Endothelial cell of umbilical vein (primary cell): ENCODE results near the gene LPP. TPM values are rescaled to one million over a fixed set of nuclear protein-coding genes. Genes with fewer than 3 reads are reported as not detected.

Source experiments
- BruUV-seq: library from RNA; stranded (reverse); fragments of 400-500 nt; replicated peaks from 2 replicates; lab custom pipeline; 2021; lab: Mats Ljungman, UMichigan
- CTCF ChIA-PET: fragments of 300-600, 350-600 bp; sonication (Branson Sonifier 250); formaldehyde crosslinking; loops from one replicate; lab custom pipeline; 2021; ENCODE audit warnings: antibody characterized with exemption, inconsistent platforms; lab: Charles Lee
- POLR2A ChIA-PET: fragments of 300-600, 350-600 bp; sonication (Branson Sonifier 250); formaldehyde crosslinking; loops from one replicate; lab custom pipeline; 2021; ENCODE audit warnings: antibody characterized with exemption, inconsistent platforms; lab: Charles Lee
- DNase-seq: peaks from one replicate; pipeline ENCODE4 v3.0.0-alpha.2; 2011; ENCODE audit warnings: low read depth, low spot score
- FAIRE-seq: peaks from 2 replicates; lab custom pipeline; 2011; peaks lifted over from hg19 to GRCh38; lab: Jason Lieb, UNC
- H2AFZ ChIP-seq: 2 replicates; pipeline ENCODE4 v1.6.0; 2012; ENCODE audit warnings: low read depth, low read length, control low read depth, inconsistent platforms
- H3K27ac ChIP-seq: 2 replicates; pipeline ENCODE4 v1.5.1; 2011; ENCODE audit warnings: low read depth, mild to moderate bottlenecking, control low read depth, low read length, moderate library complexity; ENCODE audit not compliant: insufficient read depth
- H3K27me3 ChIP-seq, 2 experiments: 2 replicates each; pipeline versions ENCODE4 v1.6.0 to v1.6.1; 2011; ENCODE audit warnings: low read length in 2 of 2, mixed read lengths in 1 of 2; ENCODE audit not compliant: control insufficient read depth in 2 of 2, insufficient read depth in 2 of 2
- H3K36me3 ChIP-seq, 2 experiments: 2 replicates in 1 of 2; 3 replicates in 1 of 2; pipeline ENCODE4 v1.5.1; 2011; ENCODE audit warnings: low read length in 2 of 2, mild to moderate bottlenecking in 1 of 2, moderate library complexity in 1 of 2; ENCODE audit not compliant: control insufficient read depth in 2 of 2, insufficient read depth in 2 of 2; ENCODE audit errors: extremely low read depth in 1 of 2
- H3K4me1 ChIP-seq: 3 replicates; pipeline ENCODE4 v1.5.1; 2011; ENCODE audit warnings: mild to moderate bottlenecking, low read length; ENCODE audit not compliant: control insufficient read depth, insufficient read depth; ENCODE audit errors: extremely low read depth
- H3K4me2 ChIP-seq: 2 replicates; pipeline ENCODE4 v1.6.1; 2011; ENCODE audit warnings: low read length, control low read depth, mixed read lengths; ENCODE audit not compliant: insufficient read depth
- H3K4me3 ChIP-seq, 3 experiments: fragments of 200-600 bp in 1 of 3; sonication (generic), shearing (Covaris generic) in 1 of 3; replicated peaks in 1 of 3; 2 replicates each; pipeline ENCODE4 v1.5.1; 2011 to 2016; ENCODE audit warnings: control low read depth in 3 of 3, low read length in 3 of 3, mild to moderate bottlenecking in 2 of 3, inconsistent platforms in 1 of 3, low read depth in 1 of 3, moderate library complexity in 1 of 3; ENCODE audit not compliant: insufficient read depth in 1 of 3
- H3K79me2 ChIP-seq: 2 replicates; pipeline ENCODE4 v1.6.0; 2012; ENCODE audit warnings: low read length, inconsistent platforms; ENCODE audit not compliant: control insufficient read depth, insufficient read depth
- H3K9ac ChIP-seq: replicated peaks from 2 replicates; pipeline ENCODE3; 2011; ENCODE audit warnings: low read length, control low read depth; ENCODE audit not compliant: insufficient read depth; ENCODE audit errors: extremely low read depth
- H3K9me1 ChIP-seq: replicated peaks from 3 replicates; pipeline ENCODE4 v1.6.0; 2011; ENCODE audit warnings: mild to moderate bottlenecking, low read length; ENCODE audit not compliant: control insufficient read depth, insufficient read depth; ENCODE audit errors: extremely low read depth
- H3K9me3 ChIP-seq: replicated peaks from 2 replicates; pipeline ENCODE4 v1.5.1; 2012; ENCODE audit warnings: low read length, inconsistent platforms; ENCODE audit not compliant: control insufficient read depth, insufficient read depth
- H4K20me1 ChIP-seq: replicated peaks from 2 replicates; pipeline ENCODE3; 2011; ENCODE audit warnings: mild to moderate bottlenecking, low read length; ENCODE audit not compliant: control insufficient read depth, insufficient read depth; ENCODE audit errors: extremely low read depth
- FOS ChIP-seq: IDR thresholded peaks from 2 replicates; pipeline ENCODE4 v1.6.1; 2011; ENCODE audit warnings: mild to moderate bottlenecking, low read length, moderate library complexity, borderline replicate concordance; ENCODE audit not compliant: insufficient read depth
- GATA2 ChIP-seq: IDR thresholded peaks from 2 replicates; pipeline ENCODE4 v1.7.0; 2011; ENCODE audit warnings: low read depth, mild to moderate bottlenecking, moderate library complexity, mixed read lengths, low read length; ENCODE audit not compliant: insufficient read length, insufficient read depth
- JUN ChIP-seq: IDR thresholded peaks from 2 replicates; pipeline ENCODE4 v1.6.1; 2011; ENCODE audit warnings: borderline replicate concordance, low read depth; ENCODE audit not compliant: insufficient read length, insufficient read depth
- POLR2A ChIP-seq: IDR thresholded peaks from 2 replicates; pipeline ENCODE4 v1.6.1; 2012; ENCODE audit warnings: low read depth, mild to moderate bottlenecking, control low read depth, low read length
- POLR2AphosphoS5 ChIP-seq: IDR thresholded peaks from 2 replicates; pipeline ENCODE4 v1.6.1; 2012; ENCODE audit warnings: low read depth, mild to moderate bottlenecking, control low read depth, low read length, moderate library complexity; ENCODE audit not compliant: insufficient read depth
- dilution Hi-C: fragments of 300-500 bp; cut with MboI; formaldehyde crosslinking; loops from one replicate; pipeline ENCODE4 v1.15.0; 2019; ENCODE audit warnings: low sequenced_read_pairs; ENCODE audit not compliant: extremely low pct_ligation_motif_present
- intact Hi-C: fragments of 100-400 bp; cut with micrococcal nuclease; formaldehyde crosslinking; loops from one replicate; pipeline ENCODE4 v1.10.0; 2022
- polyA plus RNA-seq, 4 experiments: library from polyadenylated mRNA; depleted of rRNA in 3 of 4; stranded (reverse) in 3 of 4; unstranded in 1 of 4; fragments of >200 nt; gene quantifications; 2 replicates each; pipeline versions ENCODE4 v1.2.1 to v1.2.3, GENCODE V29; 2011 to 2012; ENCODE audit warnings: missing spikeins in 1 of 4
- total RNA-seq: library from RNA; stranded (reverse); gene quantifications from 2 replicates; pipeline ENCODE4 v1.2.3, GENCODE V29; 2021

The LPP gene
- total and polyA plus RNA-seq, 2 donors (not counting 3 experiments of a cell fraction or from before 2014, with no cell fraction given): 16.9 to 153 TPM

- peak overlapping the region; percentile 56 for H3K9ac ChIP-seq
- TF ChIP-seq JUN (peak; percentile 96), POLR2AphosphoS5 (peak; percentile 70), GATA2 (no peak), FOS (peak; percentile 89)
- BruUV-seq: no TSS peak
- dilution Hi-C loops (no loop called here), intact Hi-C loops (loop anchor here (1.0 to 5.0 kb wide), 9 partner anchors 13 to 696 kb away; partner anchors contain the start of gene LPP)
- H3K4me2 ChIP-seq: peak overlapping the region; percentile 75
- peaks cover 36% of the 10 kb centered on the region for H3K4me1 ChIP-seq
- no peaks in the 10 kb centered on the region for H3K36me3 ChIP-seq
- DNase-seq (peak; percentile 85), FAIRE-seq (peak; percentile 78)
- H2AFZ ChIP-seq: no peak overlapping the region
- CTCF ChIA-PET: no interaction called here
- H3K9me1 ChIP-seq: no peaks in the 10 kb centered on the region
- POLR2A ChIA-PET: no interaction called here
- no peaks in the 10 kb centered on the region for H3K9me3 ChIP-seq
- no peaks in the 10 kb centered on the region for H3K27me3 ChIP-seq
- peak overlapping the region; percentile 86 for H3K27ac ChIP-seq
- no peaks in the 10 kb centered on the region for H4K20me1 ChIP-seq
- no peak overlapping the region for H3K4me3 ChIP-seq
- peaks cover 2% of the 10 kb centered on the region for H3K79me2 ChIP-seq
These were observed 285.1 kb downstream of the LPP start for GRCh38 chr3:188439080-188439479.

GRCh38 chr3:188440340-188440972 lies 286.5 kb downstream of the LPP start:
- BruUV-seq: no TSS peak
- Histone ChIP-seq H3K4me1 (peaks cover 33% of the 10 kb centered on the region), H2AFZ (no peak overlapping the region), H3K27me3 (no peaks in the 10 kb centered on the region), H3K4me2 (no peak overlapping the region), H3K27ac (no peak overlapping the region), H3K9ac (no peak overlapping the region), H4K20me1 (no peaks in the 10 kb centered on the region), H3K9me3 (no peaks in the 10 kb centered on the region), H3K36me3 (no peaks in the 10 kb centered on the region), H3K9me1 (no peaks in the 10 kb centered on the region), H3K79me2 (no peaks in the 10 kb centered on the region), H3K4me3 (no peak overlapping the region)
- DNase-seq (no peak), FAIRE-seq (no peak)
- TF ChIP-seq POLR2AphosphoS5 (no peak), FOS (no peak), POLR2A (no peak)
- dilution Hi-C loops (no loop called here), intact Hi-C loops (no loop called here)
- ChIA-PET POLR2A (no interaction called here), CTCF (interaction anchor here (1.5 kb wide), 1 partner anchor 699 kb away, joined by 3 read pairs; no protein-coding TSS in a partner anchor)
